Stimulated activated naive CD8-positive, alpha-beta T cell treated with anti-CD3 and anti-CD28 coated beads, Interleukin-15, Interleukin-2, amounts not matched to agents 100 U/mL and 50 U/mL, for 24 hours (primary cell): ENCODE measurements around the gene MICALL1.

ENCODE experiments used
- ATAC-seq: fragments of 150-1000 bp; cut with Tn5 transposase; one replicate; pipeline ENCODE4 v1.10.0; 2021
- DNase-seq: peaks from one replicate; pipeline ENCODE4 v3.0.0; 2021

Gene MICALL1

DNA sequence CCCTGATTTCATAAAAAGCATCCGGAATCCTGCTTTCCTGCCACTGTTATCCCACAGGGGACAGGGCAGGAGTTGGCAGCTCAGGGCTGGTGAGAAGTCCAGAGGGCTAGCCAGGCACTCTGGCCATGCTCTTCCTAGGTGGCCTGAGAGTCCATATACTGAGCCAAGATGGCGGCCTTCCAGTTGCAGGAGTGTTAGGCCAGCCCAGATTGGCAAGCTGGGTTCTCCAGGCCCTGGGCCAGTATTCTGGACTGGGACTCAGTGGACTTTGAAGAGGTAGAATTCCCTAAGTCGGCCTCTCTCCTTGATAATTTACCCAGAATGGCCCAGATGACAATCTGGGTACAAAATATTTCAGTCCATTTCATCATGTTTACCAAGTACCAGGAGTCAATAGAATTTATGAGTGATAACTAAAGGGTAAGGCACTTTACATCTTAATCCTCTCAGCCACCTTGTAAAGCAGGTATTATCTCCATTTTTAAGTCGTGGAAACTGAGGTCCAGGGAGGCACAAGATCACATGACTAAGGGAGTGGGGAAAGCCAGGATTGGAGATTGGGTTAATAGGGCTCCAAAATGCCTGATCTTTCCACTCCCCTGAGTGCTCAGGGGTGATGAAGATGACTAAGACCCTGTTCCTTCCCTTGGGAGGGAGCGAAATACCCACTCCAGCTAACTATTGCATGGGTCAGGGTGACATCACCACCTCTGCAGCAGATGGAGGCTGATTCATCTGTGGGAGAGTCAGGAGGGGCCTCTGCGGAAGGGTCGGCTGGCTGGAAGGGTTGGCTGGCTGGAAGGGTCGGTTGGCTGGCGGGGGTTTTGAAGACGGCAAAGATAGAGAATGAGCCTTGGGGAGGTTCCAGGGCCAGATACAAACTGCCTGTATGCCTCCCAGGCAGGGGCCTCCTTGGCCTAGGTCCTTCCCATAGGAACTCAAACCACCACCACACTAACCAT is 1.2 kb upstream of the MICALL1 start:
- ATAC-seq (peak; percentile 70), DNase-seq (peak; percentile 52)

DNA sequence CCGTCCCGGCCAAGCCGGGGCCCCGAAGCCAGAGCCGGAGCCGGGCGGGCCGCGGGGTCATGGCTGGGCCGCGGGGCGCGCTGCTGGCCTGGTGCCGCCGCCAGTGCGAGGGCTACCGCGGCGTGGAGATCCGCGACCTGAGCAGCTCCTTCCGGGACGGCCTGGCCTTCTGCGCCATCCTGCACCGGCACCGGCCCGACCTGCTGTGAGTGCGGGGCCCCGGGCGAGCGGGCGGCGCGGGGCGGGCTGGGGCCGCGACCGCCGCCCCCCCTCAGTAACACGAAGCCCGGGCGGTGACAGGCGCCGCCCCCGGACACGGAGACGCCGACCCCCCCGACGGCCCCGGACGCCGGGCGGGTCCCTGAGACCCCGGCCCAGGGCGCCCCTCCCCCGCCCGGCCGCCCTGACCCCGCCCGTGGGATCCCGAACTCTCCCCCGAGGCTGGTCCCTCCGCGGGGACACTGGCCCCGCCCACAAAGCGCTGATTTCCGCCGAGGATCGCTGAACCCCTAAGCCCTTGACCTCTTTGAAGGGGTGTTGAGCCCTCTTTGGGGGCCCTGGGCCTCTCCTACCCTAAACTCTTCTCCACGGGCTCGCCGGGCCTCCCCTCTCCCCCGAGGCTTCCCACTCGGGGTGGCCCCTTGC is 389 bp downstream of the MICALL1 start:
- ATAC-seq (peak; percentile 26), DNase-seq (peak; percentile 49)

DNA sequence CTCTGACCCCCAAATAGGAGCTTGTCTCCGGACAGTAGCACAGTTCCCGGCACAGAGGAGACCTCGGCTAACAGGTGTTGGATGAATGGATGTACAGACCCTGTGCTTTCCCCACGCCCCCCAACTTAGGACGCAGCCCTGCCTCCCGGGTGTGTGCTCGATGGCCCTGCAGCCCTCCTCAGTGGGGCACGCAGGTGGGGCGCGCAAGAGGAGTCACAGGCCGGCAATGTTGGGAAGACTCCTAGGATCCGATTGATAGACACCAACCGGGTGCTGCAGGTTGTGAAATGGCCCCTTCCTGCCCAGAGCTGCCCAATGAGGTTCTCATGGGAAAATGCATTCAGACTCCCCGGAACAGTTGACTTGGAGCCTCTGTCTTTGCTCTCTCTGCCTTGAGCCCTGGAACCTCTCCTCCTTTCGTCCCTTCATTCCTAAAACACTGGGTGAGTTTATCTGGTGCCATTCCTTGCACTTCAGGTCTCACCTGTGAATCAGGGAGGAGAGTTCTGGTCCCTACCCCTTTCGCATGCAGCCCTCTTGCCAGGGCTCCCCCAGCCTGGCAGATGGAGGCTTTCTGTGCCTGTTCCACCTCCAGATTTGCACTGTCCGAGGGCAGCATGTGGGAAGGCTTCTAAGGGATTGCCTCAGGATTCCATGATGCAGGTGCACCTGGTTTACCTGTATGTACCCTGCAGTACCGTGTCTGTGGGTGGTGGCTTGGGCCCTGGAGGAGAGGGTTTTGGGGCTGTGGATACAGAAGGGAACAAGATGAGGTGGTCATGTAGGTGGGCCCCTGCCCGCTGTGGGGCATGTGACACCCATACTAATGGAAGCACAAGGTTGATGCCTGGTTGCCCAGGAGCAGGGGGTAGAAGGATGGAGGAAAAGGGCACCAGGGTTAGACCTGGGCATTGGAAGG is 1.2 kb downstream of the MICALL1 start:
- no peak for DNase-seq
- no peak for ATAC-seq

DNA sequence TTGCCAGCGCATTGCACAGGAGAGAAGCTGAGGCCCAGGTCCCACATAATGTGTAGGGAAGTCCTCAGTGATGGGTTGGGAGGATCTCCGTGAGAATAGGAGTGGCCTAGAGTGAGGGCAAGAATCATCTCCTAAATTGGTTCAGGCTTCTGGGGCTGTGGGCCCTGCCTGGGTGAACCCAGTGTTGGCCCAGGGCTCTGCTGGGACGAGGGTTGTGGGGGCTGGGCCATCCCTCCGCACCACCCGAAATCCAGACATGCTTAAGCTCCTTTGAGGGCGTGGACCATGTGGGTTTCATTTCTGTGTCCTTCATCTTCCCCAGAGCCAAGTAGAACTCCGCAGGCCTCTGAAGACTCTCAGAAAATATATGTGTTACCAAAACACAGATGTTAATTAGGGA is 3.7 kb downstream of the MICALL1 start:
- DNase-seq (no peak), ATAC-seq (no peak)

DNA sequence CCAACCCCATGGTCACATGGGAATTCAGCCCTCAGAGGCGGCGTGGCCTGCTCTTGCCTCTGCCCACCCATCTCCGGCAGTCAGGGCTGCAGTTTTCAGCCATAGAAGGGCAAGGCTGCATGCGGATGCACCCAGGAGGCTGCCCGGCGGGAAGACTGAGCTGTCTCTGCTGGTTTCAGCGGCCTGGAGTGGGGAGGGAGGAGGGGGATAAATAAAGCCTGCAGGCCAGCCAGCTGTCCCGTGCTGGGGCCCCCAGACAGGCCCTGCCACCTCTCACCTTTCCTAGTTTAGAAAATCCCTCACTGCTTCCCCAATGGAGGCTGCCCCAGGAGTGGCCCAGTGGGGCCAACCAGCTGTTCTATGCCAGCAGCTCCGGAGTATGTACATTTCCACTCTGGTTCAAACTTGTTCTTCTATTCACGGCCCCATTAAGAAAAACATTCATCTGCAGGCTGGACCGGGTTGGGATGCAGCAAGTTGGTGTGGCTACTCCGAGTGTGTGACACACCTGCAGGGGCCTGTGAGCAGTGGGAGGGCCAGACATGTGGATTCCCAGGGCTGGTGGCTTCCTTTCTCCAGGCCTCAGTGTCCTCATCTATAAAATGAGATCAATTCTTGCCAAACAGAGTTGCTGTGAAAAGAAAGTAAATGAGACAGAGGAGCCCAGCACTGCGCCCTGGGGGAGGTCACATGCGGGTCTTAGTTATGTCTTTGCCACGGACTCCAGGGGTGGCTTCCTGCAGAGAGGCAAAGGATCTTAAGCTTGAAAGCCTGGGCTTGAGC is 5.0 kb downstream of the MICALL1 start:
- DNase-seq (no peak), ATAC-seq (no peak)

DNA sequence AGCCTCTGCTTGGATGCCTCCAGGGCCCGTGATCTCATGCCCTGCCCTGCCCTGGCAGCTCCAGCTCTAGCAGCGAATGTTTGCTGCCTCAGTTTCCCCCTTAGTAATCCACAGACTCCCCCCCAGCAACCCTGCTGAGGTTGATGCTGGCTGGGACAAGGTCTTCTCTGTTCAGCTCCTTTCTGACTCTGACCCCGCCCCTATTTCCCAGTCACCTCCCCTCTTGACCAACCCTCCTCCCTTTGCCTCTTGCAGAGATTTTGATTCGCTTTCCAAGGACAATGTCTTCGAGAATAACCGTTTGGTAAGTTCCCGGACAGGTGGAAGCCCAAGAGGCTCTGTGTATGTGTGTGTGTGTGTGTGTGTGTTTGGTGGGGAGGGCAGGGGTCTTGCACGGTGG is 5.6 kb downstream of the MICALL1 start:
- DNase-seq (no peak), ATAC-seq (no peak)

DNA sequence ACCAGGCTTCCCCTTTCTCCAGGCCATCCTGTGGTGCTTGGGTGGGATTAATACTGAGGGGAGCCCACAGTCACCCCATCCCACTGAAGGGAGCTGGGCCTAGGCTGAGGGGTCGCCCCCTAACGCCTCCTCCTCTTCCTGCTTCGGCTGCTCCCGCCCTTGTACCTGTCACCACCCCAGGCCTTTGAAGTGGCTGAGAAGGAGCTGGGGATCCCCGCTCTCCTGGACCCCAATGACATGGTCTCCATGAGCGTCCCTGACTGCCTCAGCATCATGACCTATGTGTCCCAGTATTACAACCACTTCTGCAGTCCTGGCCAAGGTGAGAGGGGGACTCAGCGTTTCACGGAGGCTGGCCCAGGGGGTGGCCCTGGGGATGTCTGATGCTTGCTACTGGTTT is 6.1 kb downstream of the MICALL1 start:
- no peak for DNase-seq
- no peak for ATAC-seq

DNA sequence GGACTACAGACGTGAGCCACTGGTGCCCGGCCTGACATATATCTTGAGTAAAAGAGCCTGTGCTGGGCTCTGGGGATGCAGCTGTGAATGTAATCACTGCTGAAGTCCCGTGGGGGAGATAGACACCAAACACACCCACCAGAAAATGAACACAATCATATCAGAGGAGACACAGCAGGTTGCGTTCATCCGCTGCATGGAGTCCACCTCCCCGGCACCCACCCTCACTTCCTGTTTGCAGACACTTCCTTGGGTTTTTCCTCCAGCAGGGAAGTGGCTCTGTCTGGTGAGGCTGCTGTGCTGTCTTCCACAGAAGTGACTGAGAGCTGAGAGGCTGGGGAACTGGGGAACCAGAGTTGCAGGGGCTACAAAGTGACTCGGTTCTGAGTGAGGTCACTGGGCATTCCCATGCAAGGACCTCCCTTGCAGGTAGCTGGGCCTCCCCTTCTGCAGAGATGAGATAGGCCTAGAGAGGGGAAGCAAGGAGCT is 7.2 kb downstream of the MICALL1 start:
- DNase-seq: no peak
- peak; percentile 34 for ATAC-seq

DNA sequence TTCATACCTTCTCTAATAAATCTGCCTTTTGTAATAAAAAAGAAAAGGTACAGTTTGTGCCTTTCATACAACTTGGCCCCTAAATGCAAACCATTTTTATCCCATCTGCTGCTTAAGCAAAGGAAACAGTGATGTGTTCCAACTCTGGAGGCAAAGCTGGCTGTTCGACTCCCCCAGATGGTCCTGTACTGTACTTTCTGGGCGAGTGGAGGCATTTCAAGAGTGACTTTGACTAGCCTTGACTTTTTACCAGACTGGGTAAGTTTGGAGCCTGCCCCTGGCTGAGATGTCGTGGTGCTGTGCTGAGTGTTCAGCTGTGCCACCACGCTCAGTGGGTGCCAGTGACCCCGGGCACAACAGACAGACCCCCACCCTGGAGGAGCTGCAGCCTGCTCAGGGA is 10.2 kb downstream of the MICALL1 start:
- no peak for DNase-seq
- no peak for ATAC-seq

DNA sequence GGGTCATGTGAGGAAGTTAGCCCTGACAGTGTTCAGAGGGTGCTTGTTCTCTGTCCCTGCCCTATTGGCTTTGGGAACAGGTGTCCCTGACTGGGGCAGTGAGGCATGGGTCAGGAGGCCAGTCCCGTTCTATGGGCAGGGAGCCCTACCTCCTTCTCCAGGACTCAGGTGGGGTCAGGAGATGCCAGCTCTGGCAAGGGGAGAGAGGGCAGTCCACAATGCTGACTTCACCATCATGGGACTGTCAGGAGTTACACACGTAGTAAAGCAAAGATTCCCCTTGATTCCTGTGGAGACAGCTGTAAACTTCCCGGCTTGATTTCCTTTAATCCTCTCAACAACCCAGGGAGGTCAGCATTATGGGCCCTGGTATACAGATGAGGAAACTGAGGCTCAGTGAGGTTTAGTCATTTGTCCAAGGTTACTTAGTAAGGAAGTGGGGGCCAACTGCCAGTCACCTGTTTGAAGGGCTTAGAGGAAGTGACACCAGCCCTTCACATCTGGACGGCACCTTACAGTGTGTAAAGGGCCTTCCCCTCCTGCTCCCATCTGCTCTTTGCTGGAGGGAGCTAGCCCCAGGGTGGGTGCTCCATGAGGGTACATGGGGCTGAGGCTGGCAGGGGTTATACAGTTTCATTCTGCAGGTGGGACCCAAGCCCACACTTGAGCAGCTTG is 11.9 kb downstream of the MICALL1 start:
- DNase-seq (no peak), ATAC-seq (no peak)

DNA sequence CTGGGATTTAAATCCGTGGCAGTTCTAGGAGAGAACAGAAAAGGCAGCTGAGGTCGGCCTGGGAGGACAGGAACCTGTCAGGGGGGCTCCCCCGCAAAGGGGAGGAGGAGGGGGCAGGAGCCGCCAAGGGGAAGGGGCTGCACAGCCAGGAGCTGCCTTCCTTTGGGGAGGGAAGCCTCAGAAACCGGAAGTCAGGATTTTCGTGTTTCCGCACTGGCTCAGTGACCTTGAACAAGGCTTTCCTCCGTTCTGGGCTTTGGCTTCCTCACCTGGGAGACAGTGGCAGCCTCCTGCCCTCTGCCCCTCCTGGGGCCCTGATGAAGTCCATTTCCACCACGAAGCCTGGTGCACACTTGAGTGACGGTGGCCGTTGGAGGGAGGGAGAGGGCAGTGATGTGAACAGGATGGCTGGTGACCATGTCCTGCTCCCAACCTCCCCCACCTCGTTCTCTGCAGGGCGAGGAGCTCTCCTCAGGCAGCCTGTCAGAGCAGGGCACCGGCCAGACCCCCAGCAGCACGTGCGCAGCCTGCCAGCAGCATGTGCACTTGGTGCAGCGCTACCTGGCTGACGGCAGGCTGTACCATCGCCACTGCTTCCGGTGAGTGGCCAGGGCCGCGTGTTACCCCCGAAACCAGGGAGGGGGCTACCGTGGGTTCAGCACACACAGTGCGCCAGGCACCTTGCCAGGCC is 12.6 kb downstream of the MICALL1 start:
- DNase-seq (no peak), ATAC-seq (no peak)

DNA sequence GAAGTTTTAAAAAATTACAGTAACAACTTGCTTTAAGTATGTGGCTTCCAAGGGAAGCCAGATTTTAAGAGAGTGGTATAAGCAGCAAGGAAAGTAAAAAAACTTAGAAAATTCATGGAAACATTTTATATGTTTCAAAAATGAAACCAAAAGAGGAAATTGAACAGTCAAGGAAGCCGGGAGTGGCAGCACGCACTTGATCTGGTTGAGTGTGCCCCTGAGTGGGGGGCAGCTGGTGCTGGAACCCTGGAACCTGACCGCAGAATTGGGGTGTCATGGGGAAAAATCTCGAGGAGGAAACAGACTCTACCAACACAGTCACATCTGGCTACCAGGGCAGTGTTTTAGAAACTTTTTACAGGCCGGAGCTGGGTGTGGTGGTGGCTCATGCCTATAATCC is 14.0 kb downstream of the MICALL1 start:
- ATAC-seq (no peak), DNase-seq (no peak)

DNA sequence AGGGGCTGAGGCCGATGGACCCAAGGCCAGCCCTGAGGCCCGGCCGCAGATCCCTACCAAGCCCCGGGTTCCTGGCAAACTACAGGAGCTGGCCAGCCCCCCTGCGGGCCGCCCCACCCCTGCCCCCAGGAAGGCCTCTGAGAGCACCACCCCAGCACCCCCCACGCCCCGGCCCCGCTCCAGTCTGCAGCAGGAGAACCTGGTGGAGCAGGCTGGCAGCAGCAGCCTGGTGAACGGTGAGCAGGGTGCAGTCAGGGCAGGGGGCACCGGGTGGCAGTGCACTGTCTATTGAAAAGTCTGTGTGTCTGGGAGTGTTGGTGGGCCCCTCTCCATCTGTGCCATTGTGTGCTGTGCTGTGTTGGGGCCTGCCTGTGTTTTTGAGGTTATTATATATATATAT is 16.1 kb downstream of the MICALL1 start:
- DNase-seq (no peak), ATAC-seq (no peak)

DNA sequence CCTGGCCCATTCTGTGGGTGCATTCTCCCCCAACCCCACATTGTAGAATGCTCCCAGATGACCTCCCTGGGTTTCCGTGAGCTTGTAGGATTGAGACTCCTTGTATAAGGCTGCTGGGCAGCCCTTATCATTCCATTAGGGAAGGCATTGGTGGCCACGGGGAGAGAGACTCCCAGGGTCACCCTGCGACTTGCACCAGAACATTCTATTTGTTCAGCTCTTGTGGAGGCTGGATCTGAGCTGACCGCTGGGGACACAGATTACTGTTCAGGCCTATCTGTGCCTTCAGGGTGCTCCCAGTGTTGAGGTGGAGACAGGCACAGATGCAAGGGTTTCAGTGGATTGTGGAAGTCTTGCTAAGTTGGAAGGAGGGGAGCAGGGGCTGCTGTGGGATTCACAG is 17.8 kb downstream of the MICALL1 start:
- ATAC-seq (no peak), DNase-seq (no peak)

DNA sequence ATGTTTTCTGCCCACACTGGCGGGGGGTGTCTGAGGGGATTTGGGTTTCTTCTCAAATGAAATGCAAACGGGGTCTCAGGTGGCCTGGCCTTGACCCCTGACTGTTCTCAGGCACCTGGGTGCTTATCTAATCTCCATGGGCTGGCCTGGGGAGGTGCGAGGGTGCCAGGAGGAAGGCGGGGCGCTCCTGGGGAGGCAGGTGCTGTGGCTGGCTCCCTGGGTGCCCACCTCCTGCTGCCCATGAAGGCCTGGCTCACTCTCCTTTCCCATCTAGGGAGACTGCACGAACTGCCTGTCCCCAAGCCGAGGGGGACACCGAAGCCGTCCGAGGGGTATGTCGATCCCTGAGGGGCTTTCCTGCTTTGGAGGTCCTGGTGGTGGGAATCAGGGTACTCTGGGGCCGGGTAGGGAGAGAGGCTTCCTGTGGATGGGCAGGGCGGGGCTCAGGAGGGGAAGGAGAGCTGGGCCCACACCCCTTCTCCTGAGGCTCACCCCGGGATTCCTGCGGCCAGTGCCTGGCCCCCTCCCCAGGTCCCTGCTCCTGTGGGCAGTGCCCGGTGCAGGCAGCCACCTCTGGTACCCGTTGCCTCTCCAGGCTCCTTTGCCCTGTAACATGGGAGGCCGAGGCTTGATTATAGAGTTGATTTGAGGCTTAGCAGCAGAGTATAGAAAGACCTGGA is 18.4 kb downstream of the MICALL1 start:
- DNase-seq (no peak), ATAC-seq (no peak)

DNA sequence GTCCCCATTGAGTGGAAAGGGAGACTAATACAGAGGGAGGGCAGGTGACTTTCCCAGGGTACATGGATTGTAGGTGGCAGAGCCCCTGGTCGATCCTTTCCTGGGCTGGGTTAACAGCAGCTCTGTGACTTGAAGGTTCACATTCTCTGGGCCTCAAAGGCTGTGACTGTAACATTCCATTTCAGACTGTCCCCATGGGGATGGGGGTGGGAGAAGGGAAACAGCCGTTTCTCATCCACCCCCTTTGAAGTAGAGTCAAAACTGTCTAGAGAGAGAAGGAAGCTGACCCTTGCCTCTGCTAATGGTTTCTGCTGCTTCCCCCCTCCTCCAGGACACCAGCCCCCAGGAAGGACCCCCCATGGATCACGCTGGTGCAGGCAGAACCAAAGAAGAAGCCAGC is 19.2 kb downstream of the MICALL1 start:
- no peak for DNase-seq
- no peak for ATAC-seq

DNA sequence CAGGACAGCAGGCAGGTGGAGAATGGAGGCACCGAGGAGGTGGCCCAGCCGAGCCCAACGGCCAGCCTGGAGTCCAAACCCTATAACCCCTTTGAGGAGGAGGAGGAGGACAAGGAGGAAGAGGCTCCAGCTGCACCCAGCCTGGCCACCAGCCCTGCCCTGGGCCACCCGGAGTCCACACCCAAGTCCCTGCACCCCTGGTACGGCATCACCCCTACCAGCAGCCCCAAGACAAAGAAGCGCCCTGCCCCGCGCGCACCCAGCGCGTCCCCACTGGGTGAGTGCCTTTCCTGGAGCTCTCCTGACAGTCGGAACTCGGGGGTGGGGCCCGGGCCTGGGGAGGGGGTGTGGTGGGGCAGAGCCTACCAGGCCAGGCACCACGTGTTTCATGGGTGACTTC is 19.7 kb downstream of the MICALL1 start:
- no peak for ATAC-seq
- no peak for DNase-seq

DNA sequence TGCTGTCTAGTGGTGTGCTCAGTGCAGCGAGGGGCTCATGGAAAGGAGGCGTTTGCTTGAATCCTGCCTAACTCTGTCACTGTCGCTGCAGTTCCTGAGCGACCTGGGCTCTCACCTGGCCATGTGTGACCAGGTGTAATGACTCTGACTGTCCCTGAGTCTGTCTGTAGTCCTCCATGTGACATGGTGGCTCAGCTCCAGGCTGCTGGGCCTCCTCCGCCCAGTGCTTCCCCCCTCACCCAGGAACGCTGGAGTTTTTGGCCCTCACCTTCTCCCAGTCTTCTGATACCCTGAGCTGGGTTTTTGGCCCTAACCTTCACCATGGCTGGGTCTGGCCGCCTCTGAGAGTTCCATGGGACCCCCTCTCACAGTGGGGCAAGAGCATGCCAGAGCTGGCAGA is 20.3 kb downstream of the MICALL1 start:
- DNase-seq (no peak), ATAC-seq (no peak)

DNA sequence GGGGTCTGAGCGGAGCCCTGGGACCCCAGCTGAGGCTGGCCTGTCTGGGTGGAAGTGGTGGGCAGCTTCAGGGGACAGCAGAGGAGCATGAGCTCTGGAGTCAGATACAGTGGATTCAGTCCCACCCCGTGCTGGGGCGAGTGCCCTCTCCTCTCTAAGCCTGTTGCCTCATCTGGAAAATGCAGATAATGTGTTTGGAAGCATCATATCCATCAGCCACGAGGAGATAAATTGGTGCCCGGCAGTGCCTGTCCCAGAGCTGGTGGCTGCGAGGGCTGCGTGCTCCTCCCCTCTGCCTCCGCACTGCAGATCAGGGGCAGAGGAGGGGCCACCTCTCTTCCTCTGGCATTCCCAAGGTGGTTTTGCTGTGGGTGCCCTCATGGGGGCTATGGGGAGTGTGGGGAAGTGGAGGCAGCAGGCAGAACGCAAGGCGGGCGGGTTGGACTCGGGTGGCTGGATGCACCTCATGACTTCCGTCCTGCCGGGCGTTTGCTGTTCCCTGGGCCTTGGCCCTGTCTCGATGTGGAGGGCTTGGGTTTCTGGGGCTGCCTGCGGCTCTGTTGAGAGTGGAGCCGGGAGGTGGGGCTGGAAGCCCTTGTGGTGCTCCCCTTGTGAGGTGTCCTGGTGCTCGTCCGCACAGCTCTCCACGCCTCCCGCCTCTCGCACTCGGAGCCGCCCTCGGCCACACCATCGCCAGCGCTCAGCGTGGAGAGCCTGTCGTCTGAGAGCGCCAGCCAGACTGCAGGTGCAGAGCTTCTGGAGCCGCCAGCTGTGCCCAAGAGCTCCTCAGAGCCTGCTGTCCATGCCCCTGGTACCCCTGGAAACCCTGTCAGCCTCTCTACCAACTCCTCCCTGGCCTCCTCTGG is 20.9 kb downstream of the MICALL1 start:
- DNase-seq: no peak
- ATAC-seq: no peak
